ENCODE measurements around the gene PALS1. TPM values are rescaled to one million over a fixed set of nuclear protein-coding genes. Genes with fewer than 3 reads are reported as not detected.

PALS1 gene
- total RNA-seq, 1 donor from 2014 or later: 26.1 TPM

- peaks cover 9% of the 10 kb centered on the region for H3K27me3 Mint-ChIP-seq
- peaks cover 11% of the 10 kb centered on the region for H3K4me1 Mint-ChIP-seq (ENCODE audit: unreplicated experiment)
- no peak for DNase-seq (ENCODE audit: extremely low spot score, unreplicated experiment)
- H3K4me3 Mint-ChIP-seq: peak overlapping the region; percentile 92
- no peak for TF ChIP-seq CTCF (conservative IDR thresholded peaks at IDR 0.05)
- H3K36me3 Mint-ChIP-seq: no peaks in the 10 kb centered on the region
- no peaks in the 10 kb centered on the region for H3K9me3 Mint-ChIP-seq
- peak overlapping the region; percentile 98 for H3K27ac Mint-ChIP-seq
Observed at GRCh38 chr14:67240168-67240932, 885 bp upstream of the PALS1 start.

- no peak for TF ChIP-seq CTCF (conservative IDR thresholded peaks at IDR 0.05)
- H3K4me3 Mint-ChIP-seq: peak overlapping the region; percentile 92
- H3K27ac Mint-ChIP-seq: peak overlapping the region; percentile 98
- peaks cover 9% of the 10 kb centered on the region for H3K27me3 Mint-ChIP-seq
- no peaks in the 10 kb centered on the region for H3K9me3 Mint-ChIP-seq
- peak; percentile 98 for DNase-seq (ENCODE audit: extremely low spot score, unreplicated experiment)
- peaks cover 11% of the 10 kb centered on the region for H3K4me1 Mint-ChIP-seq (ENCODE audit: unreplicated experiment)
- H3K36me3 Mint-ChIP-seq: no peaks in the 10 kb centered on the region
Observed at GRCh38 chr14:67240978-67241410, 241 bp upstream of the PALS1 start.

GRCh38 chr14:67242168-67242420 lies 859 bp downstream of the PALS1 start:
- no peak for DNase-seq (ENCODE audit: extremely low spot score, unreplicated experiment)
- H3K27ac Mint-ChIP-seq: peak overlapping the region; percentile 98
- H3K27me3 Mint-ChIP-seq: peaks cover 9% of the 10 kb centered on the region
- H3K9me3 Mint-ChIP-seq: no peaks in the 10 kb centered on the region
- H3K36me3 Mint-ChIP-seq: no peaks in the 10 kb centered on the region
- no peak for TF ChIP-seq CTCF (conservative IDR thresholded peaks at IDR 0.05)
- H3K4me1 Mint-ChIP-seq (ENCODE audit: unreplicated experiment): peaks cover 14% of the 10 kb centered on the region
- H3K4me3 Mint-ChIP-seq: peak overlapping the region; percentile 92

GRCh38 chr14:67245104-67245503 lies 3.9 kb downstream of the PALS1 start:
- H3K27ac Mint-ChIP-seq: no peak overlapping the region
- peaks cover 23% of the 10 kb centered on the region for H3K4me1 Mint-ChIP-seq (ENCODE audit: unreplicated experiment)
- no peaks in the 10 kb centered on the region for H3K36me3 Mint-ChIP-seq
- no peak for DNase-seq (ENCODE audit: extremely low spot score, unreplicated experiment)
- no peak overlapping the region for H3K4me3 Mint-ChIP-seq
- H3K9me3 Mint-ChIP-seq: no peaks in the 10 kb centered on the region
- H3K27me3 Mint-ChIP-seq: no peaks in the 10 kb centered on the region
- no peak for TF ChIP-seq CTCF (conservative IDR thresholded peaks at IDR 0.05)

GRCh38 chr14:67251573-67252226 lies 10.5 kb downstream of the PALS1 start:
- no peaks in the 10 kb centered on the region for H3K36me3 Mint-ChIP-seq
- H3K27me3 Mint-ChIP-seq: no peaks in the 10 kb centered on the region
- DNase-seq (ENCODE audit: extremely low spot score, unreplicated experiment): no peak
- H3K4me3 Mint-ChIP-seq: no peak overlapping the region
- no peaks in the 10 kb centered on the region for H3K9me3 Mint-ChIP-seq
- peaks cover 13% of the 10 kb centered on the region for H3K4me1 Mint-ChIP-seq (ENCODE audit: unreplicated experiment)
- no peak overlapping the region for H3K27ac Mint-ChIP-seq
- TF ChIP-seq CTCF (conservative IDR thresholded peaks at IDR 0.05): no peak

Data from type B pancreatic cell (in vitro differentiated cells).